Effector CD4-positive, alpha-beta T cell (primary cell): ENCODE results near the gene PLVAP.

ENCODE experiments used
- DNase-seq: peaks from one replicate; pipeline ENCODE4 v3.0.0-alpha.2; 2020

PLVAP gene

GRCh38 chr19:17333611-17334413, 43.3 kb downstream of the PLVAP start:
- DNase-seq = peak; percentile 56

GRCh38 chr19:17332677-17333581, 44.2 kb downstream of the PLVAP start:
- no peak for DNase-seq

GRCh38 chr19:17332360-17332676, 44.8 kb downstream of the PLVAP start:
- no peak for DNase-seq

- DNase-seq = no peak
Measured at GRCh38 chr19:17331045-17331558, 46.0 kb downstream of the PLVAP start.

GRCh38 chr19:17330262-17331044, 46.7 kb downstream of the PLVAP start:
- DNase-seq = no peak

GRCh38 chr19:17329366-17330261, 47.5 kb downstream of the PLVAP start:
- DNase-seq = no peak

- peak; percentile 34 for DNase-seq
Measured at GRCh38 chr19:17328517-17329365, 48.4 kb downstream of the PLVAP start.

- peak; percentile 44 for DNase-seq
Measured at GRCh38 chr19:17327654-17328516, 49.3 kb downstream of the PLVAP start.

- DNase-seq = no peak
Measured at GRCh38 chr19:17327068-17327653, 50.0 kb downstream of the PLVAP start.

GRCh38 chr19:17326595-17326966, 50.6 kb downstream of the PLVAP start:
- DNase-seq = no peak

- no peak for DNase-seq
Measured at GRCh38 chr19:17325881-17326594, 51.1 kb downstream of the PLVAP start.

- DNase-seq = no peak
Measured at GRCh38 chr19:17325133-17325532, 52.0 kb downstream of the PLVAP start.

GRCh38 chr19:17324357-17325114, 52.6 kb downstream of the PLVAP start:
- DNase-seq = no peak

- DNase-seq = no peak
Measured at GRCh38 chr19:17323964-17324332, 53.2 kb downstream of the PLVAP start.

GRCh38 chr19:17323300-17323963, 53.7 kb downstream of the PLVAP start:
- DNase-seq = no peak

GRCh38 chr19:17322854-17323253, 54.3 kb downstream of the PLVAP start:
- no peak for DNase-seq

- no peak for DNase-seq
Measured at GRCh38 chr19:17321655-17322489, 55.3 kb downstream of the PLVAP start.
